OCI-LY3 (cell line): ENCODE results near the gene SPEN.

Source experiments
- H2AFZ ChIP-seq: fragments of 200-600, 300-600 bp; shearing (Covaris generic); 2 replicates; pipeline ENCODE4 v1.6.0; 2014; ENCODE audit warnings: antibody characterized with exemption, low read depth, low read length
- H3K27ac ChIP-seq: fragments of 200-600, 300-600 bp; sonication (generic); 2 replicates; pipeline ENCODE4 v1.5.1; 2014; ENCODE audit warnings: mild to moderate bottlenecking, low read length, moderate library complexity, mixed read lengths
- H3K27me3 ChIP-seq: fragments of 200-600, 300-600 bp; sonication (generic); 2 replicates; pipeline ENCODE4 v1.6.1; 2014; ENCODE audit warnings: low read depth, low read length, mixed read lengths
- H3K36me3 ChIP-seq: fragments of 200-600, 300-600 bp; sonication (generic); replicated peaks from 2 replicates; pipeline ENCODE3; 2014; ENCODE audit warnings: low read depth, low read length, mixed read lengths
- H3K4me1 ChIP-seq: fragments of 300-600, 200-600 bp; sonication (generic); 2 replicates; pipeline ENCODE4 v1.6.1; 2014; ENCODE audit warnings: low read length, mixed read lengths
- H3K4me2 ChIP-seq: fragments of 200-600, 300-600 bp; sonication (generic); 2 replicates; pipeline ENCODE4 v1.6.1; 2014; ENCODE audit warnings: low read length, mixed read lengths
- H3K4me3 ChIP-seq: fragments of 300-600, 200-600 bp; sonication (generic); 2 replicates; pipeline ENCODE4 v1.5.1; 2014; ENCODE audit warnings: antibody characterized with exemption, mild to moderate bottlenecking, low read length, moderate library complexity
- H3K79me2 ChIP-seq: fragments of 300-600, 200-600 bp; shearing (Covaris generic); 2 replicates; pipeline ENCODE4 v1.6.1; 2014; ENCODE audit warnings: mild to moderate bottlenecking, low read length, mixed read lengths
- H3K9ac ChIP-seq: fragments of 300-600, 200-600 bp; shearing (Covaris generic); 2 replicates; pipeline ENCODE4 v1.6.0; 2014; ENCODE audit warnings: mild to moderate bottlenecking, low read length, moderate library complexity
- H3K9me3 ChIP-seq: fragments of 200-600, 300-600 bp; shearing (Covaris generic); 2 replicates; pipeline ENCODE4 v1.6.1; 2014; ENCODE audit warnings: low read length, mixed read lengths; ENCODE audit not compliant: insufficient read depth
- H4K20me1 ChIP-seq: fragments of 200-600, 300-600 bp; sonication (generic); 2 replicates; pipeline ENCODE4 v1.6.1; 2016; ENCODE audit warnings: low read length, mixed read lengths; ENCODE audit not compliant: insufficient read depth
- CTCF ChIP-seq: fragments of 200-600, 300-600 bp; sonication (generic); IDR thresholded peaks from 2 replicates; pipeline ENCODE4 v1.5.1; 2014; ENCODE audit warnings: antibody characterized with exemption, low read length, low read depth
- EZH2phosphoT487 ChIP-seq: fragments of 200-600 bp; shearing (Covaris generic); IDR thresholded peaks from 2 replicates; pipeline ENCODE4 v1.6.1; 2018; ENCODE audit warnings: antibody characterized with exemption, mixed run types, low read depth

The SPEN gene

GRCh38 chr1:15874471-15874870 is 27.0 kb downstream of the SPEN start:
- no peaks in the 10 kb centered on the region for H3K27me3 ChIP-seq
- H3K27ac ChIP-seq, result no peak overlapping the region
- H3K4me2 ChIP-seq, result no peak overlapping the region
- H3K4me3 ChIP-seq, result no peak overlapping the region
- no peaks in the 10 kb centered on the region for H3K9me3 ChIP-seq
- peaks cover 95% of the 10 kb centered on the region for H3K79me2 ChIP-seq
- no peak overlapping the region for H2AFZ ChIP-seq
- no peak overlapping the region for H3K9ac ChIP-seq
- H4K20me1 ChIP-seq, result peaks cover 60% of the 10 kb centered on the region
- no peaks in the 10 kb centered on the region for H3K4me1 ChIP-seq
- no peak for TF ChIP-seq CTCF
- peaks cover 15% of the 10 kb centered on the region for H3K36me3 ChIP-seq

GRCh38 chr1:15876357-15877055 is 29.0 kb downstream of the SPEN start:
- H3K36me3 ChIP-seq, result peaks cover 15% of the 10 kb centered on the region
- H3K27ac ChIP-seq, result no peak overlapping the region
- no peak overlapping the region for H3K4me3 ChIP-seq
- peaks cover 93% of the 10 kb centered on the region for H3K79me2 ChIP-seq
- H3K4me1 ChIP-seq, result no peaks in the 10 kb centered on the region
- H3K9ac ChIP-seq, result no peak overlapping the region
- H2AFZ ChIP-seq, result no peak overlapping the region
- peaks cover 54% of the 10 kb centered on the region for H4K20me1 ChIP-seq
- H3K4me2 ChIP-seq, result no peak overlapping the region
- TF ChIP-seq CTCF (no peak), EZH2phosphoT487 (no peak)
- H3K9me3 ChIP-seq, result no peaks in the 10 kb centered on the region
- H3K27me3 ChIP-seq, result no peaks in the 10 kb centered on the region

GRCh38 chr1:15881961-15882360 is 34.5 kb downstream of the SPEN start:
- Histone ChIP-seq H2AFZ (no peak overlapping the region), H3K27ac (no peak overlapping the region), H3K4me3 (no peak overlapping the region), H3K9me3 (no peaks in the 10 kb centered on the region), H3K4me1 (peaks cover 39% of the 10 kb centered on the region), H3K4me2 (no peak overlapping the region), H3K79me2 (peaks cover 97% of the 10 kb centered on the region), H3K36me3 (no peaks in the 10 kb centered on the region), H4K20me1 (peaks cover 62% of the 10 kb centered on the region), H3K9ac (no peak overlapping the region), H3K27me3 (no peaks in the 10 kb centered on the region)
- TF ChIP-seq CTCF, result no peak
- no peak for TF ChIP-seq EZH2phosphoT487

- Histone ChIP-seq H3K36me3 (no peaks in the 10 kb centered on the region), H3K4me1 (peaks cover 39% of the 10 kb centered on the region), H3K27ac (peak overlapping the region; percentile 36; the same call in 1 of the 2 replicates), H3K9ac (no peak overlapping the region), H3K79me2 (peaks cover 97% of the 10 kb centered on the region), H3K27me3 (no peaks in the 10 kb centered on the region), H3K9me3 (no peaks in the 10 kb centered on the region), H3K4me2 (peak overlapping the region; percentile 34; the same call in 1 of the 2 replicates), H4K20me1 (peaks cover 62% of the 10 kb centered on the region), H2AFZ (no peak overlapping the region), H3K4me3 (no peak overlapping the region)
- TF ChIP-seq EZH2phosphoT487, result no peak
- TF ChIP-seq CTCF, result no peak
Measured at GRCh38 chr1:15882665-15883064, 35.2 kb downstream of the SPEN start.
